Measurements from ENCODE around the gene IL37. TPM values are rescaled to one million over a fixed set of nuclear protein-coding genes. Genes with fewer than 3 reads are reported as not detected.

IL37 gene
- total and polyA plus RNA-seq, 2 donors (not counting 1 experiment from before 2014, with no cell fraction given), result 0.79 TPM; not detected in 1

GRCh38 chr2:112923967-112924338 lies 13.0 kb downstream of the IL37 start:
- no peak for DNase-seq
- H3K4me2 ChIP-seq (replicated peaks; ENCODE audit: low read depth, low read length, poor library complexity, severe bottlenecking), result no peak overlapping the region
- no peak overlapping the region for H3K9ac ChIP-seq (ENCODE audit: low read length)
- Mint-ChIP-seq H3K27me3 (peaks cover 10% of the 10 kb centered on the region), H3K9me3 (ENCODE audit: insufficient read depth) (peaks cover 2% of the 10 kb centered on the region), H3K4me1 (peaks cover 6% of the 10 kb centered on the region), H3K4me3 (no peak overlapping the region), H3K27ac (no peak overlapping the region)
- H4K20me1 ChIP-seq (ENCODE audit: control insufficient read depth, insufficient read depth, low read length, poor library complexity, severe bottlenecking), result no peaks in the 10 kb centered on the region
- H3K36me3 ChIP-seq (replicated peaks in 1 of 2; ENCODE audit: control extremely low read depth in 1 of 2, control insufficient read depth in 1 of 2, extremely low read depth in 1 of 2, insufficient read depth in 2 of 2, low read length in 1 of 2), result no peaks in the 10 kb centered on the region
- POLR2A ChIA-PET, result no interaction called here
- H3K27me3 ChIP-seq (replicated peaks in 1 of 4; ENCODE audit: control extremely low read depth in 1 of 4, control insufficient read depth in 3 of 4, insufficient read depth in 4 of 4, low read length in 3 of 4), result peaks cover 0 to 4% (median 0%) of the 10 kb centered on the region in 4 experiments
- H3K27ac ChIP-seq (ENCODE audit: low read length in 2 of 2), result no peak overlapping the region
- CTCF ChIA-PET, result interaction anchor here (1.6 kb wide), 1 partner anchor 39 kb away, joined by 4 read pairs; no protein-coding TSS in a partner anchor
- H3K9me3 ChIP-seq (ENCODE audit: control extremely low read depth in 1 of 3, control insufficient read depth in 2 of 3, insufficient read depth in 1 of 3, low read length in 2 of 3), result no peaks in the 10 kb centered on the region
- H3K79me2 ChIP-seq (ENCODE audit: control insufficient read depth, insufficient read depth, low read length), result no peaks in the 10 kb centered on the region
- no peak overlapping the region for H3K4me3 ChIP-seq (ENCODE audit: control extremely low read depth in 1 of 5, extremely low read depth in 1 of 5, insufficient read depth in 1 of 5, low read depth in 2 of 5, low read length in 4 of 5)
- WGBS (ENCODE audit: insufficient coverage), result 95% methylated on average over 4 of the region's 5 CpGs
- intact Hi-C loops (cut with micrococcal nuclease), result no loop called here
- no peak for TF ChIP-seq CTCF (IDR thresholded peaks at IDR 0.05)
- TF ChIP-seq EZH2 (IDR thresholded peaks at IDR 0.05; ENCODE audit: borderline replicate concordance, insufficient read depth, low read depth, low read length, poor library complexity, severe bottlenecking), result no peak
- H3K4me1 ChIP-seq (ENCODE audit: control insufficient read depth in 2 of 2, insufficient read depth in 2 of 2, low read length in 2 of 2), result peaks cover 0 to 3% of the 10 kb centered on the region in 2 donors
- no peak for ATAC-seq (ENCODE audit: low read depth)
- H2AFZ ChIP-seq (ENCODE audit: insufficient read depth, low read depth, low read length, poor library complexity, severe bottlenecking), result no peak overlapping the region

GRCh38 chr2:112924360-112924759 lies 13.4 kb downstream of the IL37 start:
- POLR2A ChIA-PET, result no interaction called here
- WGBS (ENCODE audit: insufficient coverage), result 17% methylated on average over 2 of the region's 2 CpGs
- H3K4me2 ChIP-seq (replicated peaks; ENCODE audit: low read depth, low read length, poor library complexity, severe bottlenecking), result no peak overlapping the region

More at GRCh38 chr2:112924360-112924759, 13.4 kb downstream of the IL37 start:
- Histone ChIP-seq H4K20me1 (ENCODE audit: control insufficient read depth, insufficient read depth, low read length, poor library complexity, severe bottlenecking) (no peaks in the 10 kb centered on the region), H3K9ac (ENCODE audit: low read length) (no peak overlapping the region), H3K4me3 (ENCODE audit: control extremely low read depth in 1 of 5, extremely low read depth in 1 of 5, insufficient read depth in 1 of 5, low read depth in 2 of 5, low read length in 4 of 5) (no peak overlapping the region), H2AFZ (ENCODE audit: insufficient read depth, low read depth, low read length, poor library complexity, severe bottlenecking) (no peak overlapping the region), H3K27me3 (replicated peaks in 1 of 4; ENCODE audit: control extremely low read depth in 1 of 4, control insufficient read depth in 3 of 4, insufficient read depth in 4 of 4, low read length in 3 of 4) (peaks cover 0 to 5% (median 0%) of the 10 kb centered on the region in 4 experiments), H3K27ac (ENCODE audit: low read length in 2 of 2) (no peak overlapping the region), H3K79me2 (ENCODE audit: control insufficient read depth, insufficient read depth, low read length) (no peaks in the 10 kb centered on the region), H3K36me3 (replicated peaks in 1 of 2; ENCODE audit: control extremely low read depth in 1 of 2, control insufficient read depth in 1 of 2, extremely low read depth in 1 of 2, insufficient read depth in 2 of 2, low read length in 1 of 2) (no peaks in the 10 kb centered on the region), H3K4me1 (ENCODE audit: control insufficient read depth in 2 of 2, insufficient read depth in 2 of 2, low read length in 2 of 2) (peaks cover 0 to 3% of the 10 kb centered on the region in 2 donors), H3K9me3 (ENCODE audit: control extremely low read depth in 1 of 3, control insufficient read depth in 2 of 3, insufficient read depth in 1 of 3, low read length in 2 of 3) (no peaks in the 10 kb centered on the region)
- Mint-ChIP-seq H3K27me3 (peaks cover 10% of the 10 kb centered on the region), H3K27ac (no peak overlapping the region), H3K9me3 (ENCODE audit: insufficient read depth) (peaks cover 2% of the 10 kb centered on the region), H3K4me3 (no peak overlapping the region), H3K4me1 (peaks cover 6% of the 10 kb centered on the region)
- DNase-seq (no peak), ATAC-seq (ENCODE audit: low read depth) (no peak)
- no peak for TF ChIP-seq EZH2 (IDR thresholded peaks at IDR 0.05; ENCODE audit: borderline replicate concordance, insufficient read depth, low read depth, low read length, poor library complexity, severe bottlenecking)
- TF ChIP-seq CTCF (IDR thresholded peaks at IDR 0.05), result no peak
- CTCF ChIA-PET, result interaction anchor here (1.6 kb wide), 1 partner anchor 39 kb away, joined by 4 read pairs; no protein-coding TSS in a partner anchor
- intact Hi-C loops (cut with micrococcal nuclease), result no loop called here
